Mesothelial cell of epicardium (in vitro differentiated cells): ENCODE data around the gene LIME1. TPM values are rescaled to one million over a fixed set of nuclear protein-coding genes. Genes with fewer than 3 reads are reported as not detected.
"Not testable (repeated sequence)": the region's sequence is repeated elsewhere in the genome, so short reads cannot be mapped to it uniquely, and the experiment has no call there.

Experiments
- DNase-seq, 2 experiments: peaks; one replicate each; pipeline ENCODE4 v3.0.0; 2021; ENCODE audit warnings: low spot score in 2 of 2; ENCODE audit not compliant: unreplicated experiment in 2 of 2
- H3K27ac Mint-ChIP-seq: 2 replicates; pipeline ENCODE4 v1.8.0; 2021; ENCODE audit warnings: mixed read lengths
- H3K27me3 Mint-ChIP-seq: 2 replicates; pipeline ENCODE4 v1.8.0; 2021; ENCODE audit warnings: low read depth, mixed read lengths
- H3K36me3 Mint-ChIP-seq: 2 replicates; pipeline ENCODE4 v1.8.0; 2021; ENCODE audit warnings: mixed read lengths
- H3K4me1 Mint-ChIP-seq: 2 replicates; pipeline ENCODE4 v1.8.0; 2021; ENCODE audit warnings: mixed read lengths
- H3K4me3 Mint-ChIP-seq: 2 replicates; pipeline ENCODE4 v1.8.0; 2021; ENCODE audit warnings: mild to moderate bottlenecking, moderate library complexity, mixed read lengths
- H3K9me3 Mint-ChIP-seq: 2 replicates; pipeline ENCODE4 v1.8.0; 2021; ENCODE audit warnings: mixed read lengths
- total RNA-seq: library from RNA; stranded (reverse); gene quantifications from 3 replicates; pipeline ENCODE4 v1.2.1, GENCODE V29; 2021
- TF ChIP-seq, protein P1 (sequence below): fragments of 200-600 bp; sonication (generic); IDR thresholded peaks from one replicate; pipeline ENCODE4 v1.5.0; 2021; ENCODE audit warnings: antibody characterized with exemption; ENCODE audit not compliant: unreplicated experiment

Gene LIME1
- total RNA-seq, 1 donor from 2014 or later, result 18.4 TPM

DNA sequence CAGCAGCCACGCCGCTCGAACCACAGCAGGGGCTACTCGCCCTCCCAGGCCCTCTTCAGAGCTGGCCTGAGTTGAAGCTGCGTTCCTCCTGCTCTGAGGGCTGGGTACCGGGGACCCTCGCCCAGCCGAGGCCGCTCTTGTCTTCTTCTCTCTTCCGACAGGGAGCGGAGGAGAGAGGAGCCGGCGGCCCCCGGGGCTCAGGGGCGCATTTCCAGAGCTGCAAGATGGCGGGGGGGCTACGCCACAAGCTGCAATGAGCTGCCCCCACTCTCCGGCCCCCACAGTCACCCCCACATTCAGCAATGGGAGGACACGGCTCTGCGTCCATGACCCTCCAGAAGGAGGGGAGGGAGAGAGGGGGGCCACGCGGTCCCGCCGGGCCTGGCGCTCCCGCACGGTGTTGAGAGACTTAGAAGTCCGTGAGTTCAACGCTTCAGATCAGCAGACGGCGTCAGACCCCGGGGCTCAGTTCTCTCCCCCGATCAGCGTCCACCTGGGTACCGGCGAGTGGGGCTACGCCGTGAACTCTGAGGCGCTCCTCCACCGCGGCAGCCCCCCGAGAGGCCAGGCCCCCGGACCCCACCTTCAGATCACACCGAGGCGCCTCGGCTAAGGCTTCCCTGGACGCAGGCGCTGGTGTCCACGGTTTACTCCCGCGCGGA is 34.7 kb downstream of the LIME1 start:
- H3K4me3 Mint-ChIP-seq, result no peak overlapping the region
- no peak for DNase-seq
- H3K36me3 Mint-ChIP-seq, result peaks cover 3% of the 10 kb centered on the region
- peaks cover 10% of the 10 kb centered on the region for H3K4me1 Mint-ChIP-seq
- TF ChIP-seq, protein P1, sequence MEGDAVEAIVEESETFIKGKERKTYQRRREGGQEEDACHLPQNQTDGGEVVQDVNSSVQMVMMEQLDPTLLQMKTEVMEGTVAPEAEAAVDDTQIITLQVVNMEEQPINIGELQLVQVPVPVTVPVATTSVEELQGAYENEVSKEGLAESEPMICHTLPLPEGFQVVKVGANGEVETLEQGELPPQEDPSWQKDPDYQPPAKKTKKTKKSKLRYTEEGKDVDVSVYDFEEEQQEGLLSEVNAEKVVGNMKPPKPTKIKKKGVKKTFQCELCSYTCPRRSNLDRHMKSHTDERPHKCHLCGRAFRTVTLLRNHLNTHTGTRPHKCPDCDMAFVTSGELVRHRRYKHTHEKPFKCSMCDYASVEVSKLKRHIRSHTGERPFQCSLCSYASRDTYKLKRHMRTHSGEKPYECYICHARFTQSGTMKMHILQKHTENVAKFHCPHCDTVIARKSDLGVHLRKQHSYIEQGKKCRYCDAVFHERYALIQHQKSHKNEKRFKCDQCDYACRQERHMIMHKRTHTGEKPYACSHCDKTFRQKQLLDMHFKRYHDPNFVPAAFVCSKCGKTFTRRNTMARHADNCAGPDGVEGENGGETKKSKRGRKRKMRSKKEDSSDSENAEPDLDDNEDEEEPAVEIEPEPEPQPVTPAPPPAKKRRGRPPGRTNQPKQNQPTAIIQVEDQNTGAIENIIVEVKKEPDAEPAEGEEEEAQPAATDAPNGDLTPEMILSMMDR, result no peak
- H3K27ac Mint-ChIP-seq, result no peak overlapping the region
- H3K27me3 Mint-ChIP-seq, result no peaks in the 10 kb centered on the region
- no peaks in the 10 kb centered on the region for H3K9me3 Mint-ChIP-seq

DNA sequence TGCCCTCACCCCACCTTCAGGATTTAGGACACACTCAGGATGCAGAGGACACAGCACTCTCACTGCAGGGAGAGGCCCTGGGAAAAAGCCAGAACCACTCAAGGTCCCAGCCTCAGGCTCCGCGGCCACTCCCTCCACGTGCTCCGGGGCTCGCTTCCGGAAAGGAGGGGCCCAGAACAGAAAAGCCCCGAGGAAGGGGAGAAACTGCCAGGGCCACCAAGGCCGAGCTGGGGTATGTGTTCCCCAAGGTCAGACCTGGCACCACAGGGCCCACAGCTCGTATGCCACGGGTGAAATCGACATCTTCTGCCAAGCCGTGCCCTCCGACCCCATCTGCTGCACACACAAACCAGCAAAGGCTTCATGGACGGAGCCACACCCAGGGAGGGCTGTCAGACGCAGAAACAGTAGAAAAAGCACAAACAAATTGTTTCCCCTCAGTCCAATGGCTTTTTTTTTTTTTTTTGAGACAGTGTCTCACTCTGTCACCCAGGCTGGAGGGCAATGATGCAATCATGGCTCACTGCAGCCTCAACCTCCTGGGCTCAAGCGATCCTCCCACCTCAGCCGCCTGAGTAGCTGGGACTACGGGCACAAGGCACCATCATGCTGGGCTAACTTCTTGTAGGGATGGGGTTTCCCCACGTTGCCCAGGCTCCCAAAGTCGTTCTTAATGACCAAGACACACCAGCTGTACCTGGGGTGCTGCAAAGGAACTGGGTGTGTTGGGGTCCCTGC is 36.5 kb downstream of the LIME1 start:
- DNase-seq, result no peak
- peaks cover 16% of the 10 kb centered on the region for H3K36me3 Mint-ChIP-seq
- no peak overlapping the region for H3K27ac Mint-ChIP-seq
- H3K4me1 Mint-ChIP-seq, result peaks cover 10% of the 10 kb centered on the region
- no peak overlapping the region for H3K4me3 Mint-ChIP-seq
- H3K9me3 Mint-ChIP-seq, result peaks cover 6% of the 10 kb centered on the region
- H3K27me3 Mint-ChIP-seq, result no peaks in the 10 kb centered on the region
- TF ChIP-seq, protein P1, result no peak

DNA sequence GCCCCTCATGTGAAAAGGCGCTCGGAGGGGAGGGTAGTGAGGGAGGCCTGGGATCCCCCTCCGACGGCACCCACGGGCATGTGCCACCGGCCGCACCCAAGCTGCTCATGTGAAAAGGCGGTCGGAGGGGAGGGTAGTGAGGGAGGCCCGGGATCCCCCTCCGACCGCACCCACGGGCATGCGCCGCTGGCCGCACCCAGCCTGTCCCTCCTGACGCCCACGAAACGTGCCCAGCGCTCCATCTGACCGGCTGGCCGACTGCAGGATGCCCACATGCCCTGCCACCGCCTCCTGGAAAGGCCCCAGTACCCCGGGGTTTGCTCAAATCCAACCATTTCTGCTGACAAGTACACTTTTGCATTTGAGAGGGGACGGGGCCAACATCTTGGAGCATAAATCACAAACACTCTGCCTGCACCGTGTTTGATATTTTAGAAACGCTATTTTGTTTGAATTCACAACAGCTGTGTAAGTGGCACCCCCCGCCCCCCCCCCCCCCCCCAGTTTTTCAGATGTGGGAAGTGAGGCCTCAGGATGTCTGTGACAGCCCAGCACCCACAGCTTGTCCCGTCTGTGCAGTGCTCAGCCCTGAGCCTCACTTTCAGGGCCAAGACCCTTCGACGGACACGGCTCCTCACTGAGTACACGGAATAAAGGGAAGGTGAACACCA is 37.2 kb downstream of the LIME1 start:
- no peaks in the 10 kb centered on the region for H3K27me3 Mint-ChIP-seq
- TF ChIP-seq, protein P1, result no peak
- peaks cover 6% of the 10 kb centered on the region for H3K9me3 Mint-ChIP-seq
- H3K27ac Mint-ChIP-seq, result no peak overlapping the region
- no peak for DNase-seq
- peak overlapping the region; percentile 41 for H3K4me3 Mint-ChIP-seq
- peaks cover 20% of the 10 kb centered on the region for H3K36me3 Mint-ChIP-seq
- H3K4me1 Mint-ChIP-seq, result peaks cover 10% of the 10 kb centered on the region

DNA sequence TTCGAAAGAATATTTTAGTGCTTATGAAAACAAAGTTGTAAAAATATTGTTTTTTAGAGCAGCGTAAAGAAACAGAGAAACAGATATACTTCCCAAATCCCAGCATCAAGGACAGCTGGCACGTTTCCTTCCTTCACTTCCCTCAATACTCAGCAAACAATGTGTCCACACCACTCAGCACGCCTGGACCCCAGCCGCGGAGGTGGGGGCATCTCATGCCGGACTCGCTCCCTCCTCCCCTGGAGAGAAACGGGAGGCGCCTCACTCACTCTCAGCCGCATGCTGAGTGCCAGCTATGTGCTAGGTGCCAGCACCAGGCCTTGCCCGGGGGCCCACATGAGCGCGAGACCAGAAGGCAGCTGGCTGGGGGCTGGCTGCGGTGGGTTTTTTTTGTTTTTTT is 37.8 kb downstream of the LIME1 start:
- no peak for DNase-seq
- Mint-ChIP-seq H3K9me3 (peaks cover 6% of the 10 kb centered on the region), H3K4me3 (peak overlapping the region; percentile 41), H3K27me3 (no peaks in the 10 kb centered on the region), H3K4me1 (peaks cover 10% of the 10 kb centered on the region), H3K36me3 (peaks cover 20% of the 10 kb centered on the region), H3K27ac (no peak overlapping the region)
- TF ChIP-seq, protein P1, result no peak

DNA sequence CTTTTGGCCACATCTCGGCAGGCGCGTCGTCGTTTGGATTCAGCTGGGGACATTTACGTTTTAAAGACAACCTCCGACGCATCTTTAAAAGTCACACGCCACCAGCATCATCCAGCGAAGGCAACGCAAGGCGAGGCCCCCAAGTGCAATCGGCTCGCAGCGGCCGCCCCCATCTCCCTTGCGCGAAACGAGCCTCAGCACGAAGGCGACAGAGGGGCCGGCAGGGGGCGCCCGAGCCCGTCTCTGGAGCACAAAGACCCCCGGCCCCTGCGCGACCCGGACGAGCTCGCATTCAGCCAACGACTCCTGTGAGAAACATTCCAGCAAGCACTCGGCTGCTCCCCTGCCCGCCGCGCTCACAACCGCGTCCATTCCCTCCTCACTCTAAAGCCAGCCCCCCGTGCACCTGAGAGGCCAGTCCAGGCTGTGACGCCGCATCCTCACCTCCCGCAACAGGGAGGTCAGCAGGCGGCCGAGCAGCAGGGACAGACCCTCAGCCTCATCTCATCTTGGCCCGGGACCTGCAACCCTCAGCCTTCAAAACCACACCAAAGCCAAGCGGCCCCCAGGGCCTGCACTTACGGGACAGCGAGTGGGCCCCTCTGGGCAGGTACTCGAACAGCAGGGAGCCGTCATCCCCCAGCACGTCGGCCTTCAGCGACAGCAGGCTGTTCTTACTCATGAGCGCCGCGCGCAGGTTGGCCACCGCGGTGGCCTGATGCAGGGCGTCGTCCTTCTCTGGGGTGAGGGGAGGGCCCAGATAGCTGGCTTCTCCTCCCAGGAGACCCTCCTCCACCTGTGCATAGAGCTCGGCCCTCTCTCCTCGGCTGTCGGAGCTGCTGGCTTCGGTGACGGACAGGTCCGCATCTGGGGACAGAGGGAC is 38.9 kb downstream of the LIME1 start:
- H3K36me3 Mint-ChIP-seq, result peaks cover 20% of the 10 kb centered on the region
- H3K27ac Mint-ChIP-seq, result peak overlapping the region; percentile 82
- H3K27me3 Mint-ChIP-seq, result no peaks in the 10 kb centered on the region
- TF ChIP-seq, protein P1, result peak; percentile 86
- peak overlapping the region; percentile 72 for H3K4me3 Mint-ChIP-seq
- peaks cover 10% of the 10 kb centered on the region for H3K4me1 Mint-ChIP-seq
- H3K9me3 Mint-ChIP-seq, result peaks cover 6% of the 10 kb centered on the region
- peak; percentile 86 to 92 for DNase-seq

DNA sequence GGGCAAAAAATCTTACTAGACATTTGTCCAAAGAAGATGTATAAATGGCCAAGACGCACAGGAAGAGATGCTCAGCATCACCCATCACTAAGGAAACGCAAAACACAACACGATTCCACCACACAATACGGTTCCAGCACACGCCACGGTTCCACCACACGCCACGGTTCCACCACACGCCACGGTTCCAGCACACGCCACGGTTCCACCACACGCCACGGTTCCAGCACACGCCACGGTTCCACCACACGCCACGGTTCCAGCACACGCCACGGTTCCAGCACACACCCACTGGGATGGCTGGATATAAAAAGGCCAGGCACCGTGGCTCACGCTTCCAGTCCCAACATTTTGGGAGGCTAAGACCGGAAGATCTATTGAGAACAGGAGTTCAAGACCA is 40.4 kb downstream of the LIME1 start:
- not testable (repeated sequence) for H3K4me1 Mint-ChIP-seq, H3K4me3 Mint-ChIP-seq, H3K9me3 Mint-ChIP-seq, H3K27me3 Mint-ChIP-seq, DNase-seq, H3K27ac Mint-ChIP-seq
- H3K36me3 Mint-ChIP-seq, result peaks cover 20% of the 10 kb centered on the region
